PC-9 (cell line): ENCODE data around the gene NTNG1.
"Not testable (repeated sequence)": the region's sequence is repeated elsewhere in the genome, so short reads cannot be mapped to it uniquely, and the experiment has no call there.

Experiments
- CTCF ChIP-seq: fragments of 200-600 bp; sonication (generic); conservative IDR thresholded peaks from 2 replicates; pipeline ENCODE4 v1.6.1; 2017; ENCODE audit warnings: mixed run types, antibody characterized with exemption, mild to moderate bottlenecking, moderate library complexity
- EZH2 ChIP-seq: fragments of 200-600 bp; sonication (generic); IDR thresholded peaks from 2 replicates; pipeline ENCODE4 v1.8.0; 2017; ENCODE audit warnings: antibody characterized with exemption, low read depth

- not testable (repeated sequence) for TF ChIP-seq EZH2, CTCF
Observed at GRCh38 chr1:107236760-107237159, 95.9 kb downstream of the NTNG1 start.
